ENCODE data around the gene TSPAN8.
"Not testable (repeated sequence)": the region's sequence is repeated elsewhere in the genome, so short reads cannot be mapped to it uniquely, and the experiment has no call there.

Gene TSPAN8

GRCh38 chr12:71157601-71158233, at the start of gene TSPAN8:
TSS of gene TSPAN8 (minus strand) at chr12:71157999. CDS start at chr12:71157678, 321 bp downstream.
- DNase-seq: no peak

GRCh38 chr12:71201136-71201679, 43.4 kb upstream of the TSPAN8 start:
- no peak for DNase-seq

- no peak for DNase-seq
Measured at GRCh38 chr12:71200706-71201105, 42.9 kb upstream of the TSPAN8 start.

- DNase-seq: no peak
Measured at GRCh38 chr12:71197460-71197859, 39.7 kb upstream of the TSPAN8 start.

GRCh38 chr12:71195338-71195896, 37.6 kb upstream of the TSPAN8 start:
- DNase-seq: no peak

- DNase-seq: no peak
Measured at GRCh38 chr12:71194657-71195056, 36.9 kb upstream of the TSPAN8 start.

GRCh38 chr12:71193041-71193440, 35.2 kb upstream of the TSPAN8 start:
- no peak for DNase-seq

- DNase-seq: no peak
Measured at GRCh38 chr12:71191509-71192196, 33.9 kb upstream of the TSPAN8 start.

- DNase-seq: no peak
Measured at GRCh38 chr12:71190822-71191221, 33.0 kb upstream of the TSPAN8 start.

- DNase-seq: no peak
Measured at GRCh38 chr12:71187379-71187778, 29.6 kb upstream of the TSPAN8 start.

- DNase-seq: no peak
Measured at GRCh38 chr12:71186571-71187288, 28.9 kb upstream of the TSPAN8 start.

GRCh38 chr12:71183846-71184245, 26.0 kb upstream of the TSPAN8 start:
- DNase-seq: no peak

- DNase-seq: no peak
Measured at GRCh38 chr12:71183018-71183417, 25.2 kb upstream of the TSPAN8 start.

GRCh38 chr12:71178162-71178561, 20.4 kb upstream of the TSPAN8 start:
- DNase-seq: no peak

- no peak for DNase-seq
Measured at GRCh38 chr12:71174825-71175224, 17.0 kb upstream of the TSPAN8 start.

GRCh38 chr12:71174146-71174545, 16.3 kb upstream of the TSPAN8 start:
- no peak for DNase-seq

GRCh38 chr12:71170456-71170855, 12.7 kb upstream of the TSPAN8 start:
- no peak for DNase-seq

- no peak for DNase-seq
Measured at GRCh38 chr12:71169286-71169685, 11.5 kb upstream of the TSPAN8 start.

GRCh38 chr12:71166862-71167496, 9.2 kb upstream of the TSPAN8 start:
- DNase-seq: no peak

GRCh38 chr12:71166280-71166679, 8.5 kb upstream of the TSPAN8 start:
- no peak for DNase-seq

GRCh38 chr12:71165780-71166179, 8.0 kb upstream of the TSPAN8 start:
- not testable (repeated sequence) for DNase-seq

- no peak for DNase-seq
Measured at GRCh38 chr12:71164568-71165197, 6.9 kb upstream of the TSPAN8 start.

Data from activated CD4-positive, alpha-beta T cell treated with anti-CD3 and anti-CD28 coated beads, Interleukin-10, Interleukin-2, amounts not matched to agents 100 ng/mL and 50 ng/mL, durations not matched to agents 16 hours and 8 hours (primary cell).